GM15510 (cell line): ENCODE measurements around the gene FOS.

Experiments
- POLR2A ChIP-seq: IDR thresholded peaks from 3 replicates; pipeline ENCODE4 v1.6.1; 2011; ENCODE audit warnings: borderline replicate concordance; ENCODE audit not compliant: insufficient read length; ENCODE audit errors: extremely low read depth

The FOS gene

DNA sequence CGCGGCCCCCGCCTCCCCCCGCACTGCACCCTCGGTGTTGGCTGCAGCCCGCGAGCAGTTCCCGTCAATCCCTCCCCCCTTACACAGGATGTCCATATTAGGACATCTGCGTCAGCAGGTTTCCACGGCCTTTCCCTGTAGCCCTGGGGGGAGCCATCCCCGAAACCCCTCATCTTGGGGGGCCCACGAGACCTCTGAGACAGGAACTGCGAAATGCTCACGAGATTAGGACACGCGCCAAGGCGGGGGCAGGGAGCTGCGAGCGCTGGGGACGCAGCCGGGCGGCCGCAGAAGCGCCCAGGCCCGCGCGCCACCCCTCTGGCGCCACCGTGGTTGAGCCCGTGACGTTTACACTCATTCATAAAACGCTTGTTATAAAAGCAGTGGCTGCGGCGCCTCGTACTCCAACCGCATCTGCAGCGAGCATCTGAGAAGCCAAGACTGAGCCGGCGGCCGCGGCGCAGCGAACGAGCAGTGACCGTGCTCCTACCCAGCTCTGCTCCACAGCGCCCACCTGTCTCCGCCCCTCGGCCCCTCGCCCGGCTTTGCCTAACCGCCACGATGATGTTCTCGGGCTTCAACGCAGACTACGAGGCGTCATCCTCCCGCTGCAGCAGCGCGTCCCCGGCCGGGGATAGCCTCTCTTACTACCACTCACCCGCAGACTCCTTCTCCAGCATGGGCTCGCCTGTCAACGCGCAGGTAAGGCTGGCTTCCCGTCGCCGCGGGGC lies at the start of gene FOS:
Gene FOS, plus strand, starts transcription at position 407 of the 731 bp plus-strand sequence. Its CDS starts 155 bp downstream, at position 562.
- TF ChIP-seq POLR2A, result peak; percentile 89

DNA sequence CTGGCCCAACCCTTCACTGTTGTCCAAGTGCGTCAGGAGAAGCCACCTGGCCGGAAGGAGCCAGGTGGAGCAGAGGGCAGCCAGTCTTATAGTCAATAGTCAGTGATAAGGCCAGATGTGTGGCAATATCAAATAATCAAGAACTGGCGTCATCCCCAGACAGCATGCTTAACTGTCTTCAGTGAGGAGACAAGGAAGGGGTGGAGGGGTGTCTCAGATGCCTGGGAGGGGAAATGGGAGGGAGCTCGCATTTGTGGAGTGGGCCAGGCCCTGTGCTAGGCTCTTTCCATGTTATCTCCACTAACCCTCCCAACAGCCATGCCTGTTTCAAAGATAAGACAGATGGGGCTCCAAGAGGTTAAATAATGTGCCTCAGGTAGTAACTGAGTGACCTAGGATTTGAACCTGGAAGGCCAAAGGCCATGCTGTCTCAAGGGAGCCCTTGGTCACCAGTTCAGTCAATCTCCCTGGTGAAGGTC lies 48.9 kb upstream of the FOS start:
- no peak for TF ChIP-seq POLR2A

- TF ChIP-seq POLR2A, result no peak
These were observed 48.4 kb upstream of the FOS start for GRCh38 chr14:75230140-75230792.

DNA sequence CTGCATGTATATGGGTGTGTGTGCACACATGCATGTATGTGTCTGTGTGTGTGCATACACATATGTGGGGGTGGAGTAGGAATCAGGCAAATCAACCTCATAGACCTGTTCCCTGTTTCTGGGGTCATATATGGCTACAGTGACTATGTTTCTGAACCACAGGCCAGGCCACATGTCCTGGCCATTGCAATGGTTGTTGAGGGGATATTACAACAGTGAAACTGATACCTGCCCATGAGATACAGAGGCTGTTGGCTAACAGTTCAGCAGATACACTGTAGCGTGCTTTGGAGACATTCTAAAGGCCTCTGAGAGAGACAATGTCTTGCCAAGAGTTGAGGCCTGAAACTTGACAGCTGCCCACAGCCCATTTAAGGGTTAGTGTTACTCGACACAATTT lies 47.3 kb upstream of the FOS start:
- no peak for TF ChIP-seq POLR2A

DNA sequence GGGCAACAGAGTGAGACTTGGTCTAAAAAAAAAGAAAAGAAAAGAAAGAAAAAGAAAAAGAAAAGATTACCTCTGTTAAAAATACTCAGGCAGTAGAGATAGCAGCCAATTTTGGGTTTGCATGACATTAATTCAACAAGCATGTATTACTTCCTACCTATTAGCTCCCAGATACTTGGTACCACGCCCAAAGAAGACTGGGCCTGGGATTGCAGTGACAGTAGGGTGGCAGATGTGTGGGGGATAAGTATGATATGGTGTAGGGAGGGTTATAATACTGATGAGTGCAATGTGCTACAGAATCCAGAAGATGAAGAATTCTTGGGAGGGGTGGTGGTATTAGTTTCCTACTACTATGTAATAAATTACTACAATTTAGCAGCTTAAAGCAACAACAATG lies 46.4 kb upstream of the FOS start:
- no peak for TF ChIP-seq POLR2A

GRCh38 chr14:75232597-75232996 lies 46.0 kb upstream of the FOS start:
- TF ChIP-seq POLR2A, result no peak

- TF ChIP-seq POLR2A, result no peak
These were observed 44.2 kb upstream of the FOS start for GRCh38 chr14:75234173-75235115.

- no peak for TF ChIP-seq POLR2A
These were observed 42.2 kb upstream of the FOS start for GRCh38 chr14:75236467-75236866.

DNA sequence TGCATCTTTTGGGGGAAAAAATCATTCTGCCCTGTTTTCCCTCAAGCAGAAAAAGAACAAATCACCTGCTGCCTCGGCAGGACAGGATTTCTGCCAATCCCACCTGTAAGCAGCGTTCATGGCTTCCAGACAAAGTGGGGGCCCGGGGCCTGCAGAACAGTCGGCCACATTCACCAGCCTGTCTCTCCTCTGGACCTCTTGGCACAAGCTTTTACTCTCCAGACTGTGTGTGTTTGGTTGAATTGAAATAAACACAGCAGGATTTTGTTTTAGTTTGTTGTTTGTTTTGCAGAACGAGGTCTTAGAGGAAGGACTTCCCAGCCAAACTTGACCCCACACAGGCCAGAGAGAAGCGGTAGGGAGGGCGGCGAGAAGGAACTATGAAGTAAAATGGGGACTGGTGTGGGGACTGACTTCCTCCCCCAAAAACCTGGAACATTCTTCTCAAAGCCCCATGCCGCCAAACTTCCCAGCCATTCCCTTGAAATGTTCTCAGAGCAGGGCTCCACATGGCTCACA lies 41.7 kb upstream of the FOS start:
- TF ChIP-seq POLR2A, result no peak

- no peak for TF ChIP-seq POLR2A
These were observed 39.7 kb upstream of the FOS start for GRCh38 chr14:75238756-75239455.

GRCh38 chr14:75240781-75241180 lies 37.8 kb upstream of the FOS start:
- TF ChIP-seq POLR2A, result no peak

DNA sequence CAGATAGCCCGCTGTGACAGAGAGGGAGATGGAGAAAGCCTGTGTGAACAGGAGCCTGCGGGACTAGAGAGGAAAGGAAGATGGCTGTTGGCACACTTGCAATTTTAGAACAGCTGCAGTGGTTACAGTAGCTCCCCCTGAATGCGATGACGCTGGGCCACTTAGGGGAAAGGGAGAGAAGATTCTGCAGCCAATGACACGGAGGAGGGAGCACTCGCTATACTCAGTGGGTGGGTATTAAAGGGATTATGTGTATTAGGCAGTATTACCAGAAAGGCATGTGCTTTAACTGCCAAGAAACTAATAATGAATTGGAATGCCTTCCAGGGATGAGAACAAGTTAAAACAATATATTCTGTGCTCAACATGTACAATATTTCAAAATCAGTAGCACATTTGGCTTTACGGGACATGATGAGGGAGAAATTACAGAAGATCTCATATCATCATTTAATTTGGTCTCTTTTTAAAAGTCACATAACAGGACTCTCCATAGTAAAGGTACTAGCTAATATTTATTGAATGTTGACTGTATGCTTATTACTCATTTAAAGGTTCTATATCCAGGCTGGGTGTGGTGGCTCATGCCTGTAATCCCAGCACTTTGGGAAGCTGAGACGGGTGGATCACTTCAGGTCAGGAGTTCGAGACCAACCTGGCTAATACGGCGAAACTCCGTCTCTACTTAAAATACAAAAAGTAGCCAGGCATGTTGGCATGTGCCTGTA lies 35.9 kb upstream of the FOS start:
- no peak for TF ChIP-seq POLR2A

DNA sequence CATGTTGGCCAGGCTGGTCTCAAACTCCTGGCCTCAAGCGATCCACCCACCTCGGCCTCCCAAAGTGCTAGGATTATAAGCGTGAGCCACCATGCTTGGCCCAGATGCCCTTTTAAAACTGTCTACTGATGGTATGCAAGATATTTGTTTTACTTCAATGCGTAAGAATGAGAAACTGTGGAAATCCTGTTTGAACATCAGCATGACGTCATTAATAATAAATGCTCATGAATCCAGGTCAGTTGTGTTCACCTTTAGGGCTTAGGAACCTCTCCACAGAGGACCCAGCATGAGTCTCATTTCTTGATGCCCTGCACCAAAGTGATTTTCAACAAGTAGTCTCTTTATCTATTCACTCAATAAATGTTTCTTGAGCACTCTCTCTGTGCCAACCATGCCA lies 34.5 kb upstream of the FOS start:
- no peak for TF ChIP-seq POLR2A

DNA sequence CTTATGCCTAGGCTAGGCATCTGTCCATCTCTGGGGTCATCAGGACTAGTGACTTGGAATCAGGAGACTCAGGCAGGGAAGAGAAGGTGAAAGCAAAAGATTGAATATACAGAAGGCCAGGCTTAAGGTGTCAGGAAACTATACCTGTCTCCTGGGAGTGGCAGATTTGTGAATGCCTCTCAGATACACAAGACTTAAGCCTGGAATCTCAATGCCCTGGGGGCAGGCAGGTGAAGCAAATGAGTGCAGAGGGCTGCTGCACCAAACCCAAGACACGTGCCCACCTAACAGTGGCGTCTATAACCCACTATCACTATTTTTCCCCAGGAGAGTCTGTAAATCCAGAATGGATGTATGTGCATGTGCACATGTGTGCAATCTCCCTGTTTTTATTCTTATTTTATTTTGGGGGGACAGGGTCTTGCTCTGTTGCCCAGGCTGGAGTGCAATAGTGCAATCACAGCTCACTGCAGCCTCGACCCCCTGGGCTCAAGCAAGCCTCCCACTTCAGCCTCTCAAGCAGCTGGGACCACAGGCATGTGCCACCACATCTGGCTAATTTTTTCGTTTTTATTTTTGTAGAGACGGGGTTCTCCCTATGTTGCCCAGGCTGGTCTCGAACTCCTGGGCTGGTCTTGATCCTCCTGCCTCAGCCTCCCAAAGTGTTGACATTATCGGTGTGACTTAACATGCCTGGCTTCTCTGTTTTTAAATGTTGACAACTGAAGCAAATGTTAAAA lies 31.9 kb upstream of the FOS start:
- no peak for TF ChIP-seq POLR2A
